ENCODE measurements around the gene MIGA2.

- TF ChIP-seq POLR2A (IDR thresholded peaks at IDR 0.05; ENCODE audit: low read depth, low read length) (no peak), RAD21 (IDR thresholded peaks at IDR 0.05; ENCODE audit: low read length) (no peak), CTCF (conservative IDR thresholded peaks at IDR 0.05; ENCODE audit: low read depth, low read length) (no peak), MXI1 (IDR thresholded peaks at IDR 0.05; ENCODE audit: borderline replicate concordance, low read depth, low read length) (no peak), FOS (IDR thresholded peaks at IDR 0.05; ENCODE audit: low read depth, low read length) (no peak), RFX5 (IDR thresholded peaks at IDR 0.05; ENCODE audit: low read depth, low read length) (no peak), NFE2L2 (IDR thresholded peaks at IDR 0.05; ENCODE audit: low read depth, low read length) (no peak), USF2 (IDR thresholded peaks at IDR 0.05; ENCODE audit: low read depth, low read length) (no peak), CHD1 (IDR thresholded peaks at IDR 0.05; ENCODE audit: low read depth, low read length) (no peak), SMC3 (IDR thresholded peaks at IDR 0.05; ENCODE audit: low read depth, low read length) (no peak), BHLHE40 (IDR thresholded peaks at IDR 0.05; ENCODE audit: low read depth, low read length) (no peak), MAZ (IDR thresholded peaks at IDR 0.05; ENCODE audit: borderline replicate concordance, low read depth, low read length) (no peak), RCOR1 (IDR thresholded peaks at IDR 0.05; ENCODE audit: insufficient replicate concordance, low read length) (no peak)
These were observed 85.1 kb downstream of the MIGA2 start for GRCh38 chr9:129121483-129121882.

Data from IMR-90 (cell line).